HL-60 (cell line): ENCODE data around the gene MLN.

Experiments
- DNase-seq, 2 experiments: peaks; one replicate each; pipeline ENCODE4 v3.0.0-alpha.2; 2010 to 2020; ENCODE audit warnings: low read depth in 1 of 2, low spot score in 1 of 2
- H3K27ac ChIP-seq: fragments of 250-450 bp; sonication (Bioruptor Pico); replicated peaks from 2 replicates; pipeline ENCODE4 v1.5.1; 2020; ENCODE audit warnings: mild to moderate bottlenecking, moderate library complexity
- H3K27me3 ChIP-seq: fragments of 250-450 bp; sonication (Bioruptor Pico); 2 replicates; pipeline ENCODE4 v1.5.1; 2021; ENCODE audit warnings: mild to moderate bottlenecking, moderate library complexity; ENCODE audit not compliant: insufficient read depth, poor library complexity, severe bottlenecking
- H3K4me3 ChIP-seq: replicated peaks from 2 replicates; pipeline ENCODE4 v1.5.1; 2011; ENCODE audit warnings: mild to moderate bottlenecking, control low read depth, low read length; ENCODE audit not compliant: insufficient read depth
- GABPA ChIP-seq: IDR thresholded peaks from 2 replicates; pipeline ENCODE4 v1.6.1; 2012; ENCODE audit warnings: low read depth
- POLR2AphosphoS5 ChIP-seq: IDR thresholded peaks from 2 replicates; pipeline ENCODE4 v1.6.1; 2012; ENCODE audit warnings: low read depth
- SPI1 ChIP-seq: IDR thresholded peaks from 2 replicates; pipeline ENCODE4 v1.6.1; 2012; ENCODE audit warnings: low read depth, mild to moderate bottlenecking, borderline replicate concordance
- TF ChIP-seq, protein P1 (sequence below): IDR thresholded peaks from one replicate; pipeline ENCODE4 v1.5.1; 2011; ENCODE audit warnings: low read length, control low read depth, inconsistent platforms; ENCODE audit not compliant: insufficient read depth
- TF ChIP-seq, protein P2 (sequence below): IDR thresholded peaks from 2 replicates; pipeline ENCODE4 v1.6.1; 2012; ENCODE audit warnings: low read depth; ENCODE audit not compliant: insufficient replicate concordance

MLN gene

DNA sequence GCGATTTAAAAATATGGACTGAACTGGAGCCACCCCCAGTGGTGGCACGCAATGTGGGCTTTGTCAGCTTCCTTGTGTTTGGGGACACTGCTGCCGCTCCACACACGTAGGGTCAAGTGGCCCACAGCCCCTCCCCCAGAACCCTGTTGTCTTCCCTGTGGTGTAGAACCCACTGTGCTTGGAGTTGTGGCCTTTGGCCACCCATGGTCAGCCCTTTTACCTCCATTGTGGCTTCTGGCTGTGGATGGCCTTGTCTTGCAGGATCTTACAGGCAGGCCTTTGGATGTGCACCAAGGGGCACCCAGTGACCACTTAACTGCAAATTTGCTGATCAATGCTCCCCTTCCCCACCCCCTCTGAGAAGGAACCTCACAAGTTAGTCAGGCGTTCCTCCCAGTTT, 12.9 kb downstream of the MLN start:
- no peak for TF ChIP-seq SPI1
- TF ChIP-seq GABPA: no peak
- TF ChIP-seq, protein P1, sequence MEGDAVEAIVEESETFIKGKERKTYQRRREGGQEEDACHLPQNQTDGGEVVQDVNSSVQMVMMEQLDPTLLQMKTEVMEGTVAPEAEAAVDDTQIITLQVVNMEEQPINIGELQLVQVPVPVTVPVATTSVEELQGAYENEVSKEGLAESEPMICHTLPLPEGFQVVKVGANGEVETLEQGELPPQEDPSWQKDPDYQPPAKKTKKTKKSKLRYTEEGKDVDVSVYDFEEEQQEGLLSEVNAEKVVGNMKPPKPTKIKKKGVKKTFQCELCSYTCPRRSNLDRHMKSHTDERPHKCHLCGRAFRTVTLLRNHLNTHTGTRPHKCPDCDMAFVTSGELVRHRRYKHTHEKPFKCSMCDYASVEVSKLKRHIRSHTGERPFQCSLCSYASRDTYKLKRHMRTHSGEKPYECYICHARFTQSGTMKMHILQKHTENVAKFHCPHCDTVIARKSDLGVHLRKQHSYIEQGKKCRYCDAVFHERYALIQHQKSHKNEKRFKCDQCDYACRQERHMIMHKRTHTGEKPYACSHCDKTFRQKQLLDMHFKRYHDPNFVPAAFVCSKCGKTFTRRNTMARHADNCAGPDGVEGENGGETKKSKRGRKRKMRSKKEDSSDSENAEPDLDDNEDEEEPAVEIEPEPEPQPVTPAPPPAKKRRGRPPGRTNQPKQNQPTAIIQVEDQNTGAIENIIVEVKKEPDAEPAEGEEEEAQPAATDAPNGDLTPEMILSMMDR: no peak
- no peak for TF ChIP-seq POLR2AphosphoS5
- TF ChIP-seq, protein P2, sequence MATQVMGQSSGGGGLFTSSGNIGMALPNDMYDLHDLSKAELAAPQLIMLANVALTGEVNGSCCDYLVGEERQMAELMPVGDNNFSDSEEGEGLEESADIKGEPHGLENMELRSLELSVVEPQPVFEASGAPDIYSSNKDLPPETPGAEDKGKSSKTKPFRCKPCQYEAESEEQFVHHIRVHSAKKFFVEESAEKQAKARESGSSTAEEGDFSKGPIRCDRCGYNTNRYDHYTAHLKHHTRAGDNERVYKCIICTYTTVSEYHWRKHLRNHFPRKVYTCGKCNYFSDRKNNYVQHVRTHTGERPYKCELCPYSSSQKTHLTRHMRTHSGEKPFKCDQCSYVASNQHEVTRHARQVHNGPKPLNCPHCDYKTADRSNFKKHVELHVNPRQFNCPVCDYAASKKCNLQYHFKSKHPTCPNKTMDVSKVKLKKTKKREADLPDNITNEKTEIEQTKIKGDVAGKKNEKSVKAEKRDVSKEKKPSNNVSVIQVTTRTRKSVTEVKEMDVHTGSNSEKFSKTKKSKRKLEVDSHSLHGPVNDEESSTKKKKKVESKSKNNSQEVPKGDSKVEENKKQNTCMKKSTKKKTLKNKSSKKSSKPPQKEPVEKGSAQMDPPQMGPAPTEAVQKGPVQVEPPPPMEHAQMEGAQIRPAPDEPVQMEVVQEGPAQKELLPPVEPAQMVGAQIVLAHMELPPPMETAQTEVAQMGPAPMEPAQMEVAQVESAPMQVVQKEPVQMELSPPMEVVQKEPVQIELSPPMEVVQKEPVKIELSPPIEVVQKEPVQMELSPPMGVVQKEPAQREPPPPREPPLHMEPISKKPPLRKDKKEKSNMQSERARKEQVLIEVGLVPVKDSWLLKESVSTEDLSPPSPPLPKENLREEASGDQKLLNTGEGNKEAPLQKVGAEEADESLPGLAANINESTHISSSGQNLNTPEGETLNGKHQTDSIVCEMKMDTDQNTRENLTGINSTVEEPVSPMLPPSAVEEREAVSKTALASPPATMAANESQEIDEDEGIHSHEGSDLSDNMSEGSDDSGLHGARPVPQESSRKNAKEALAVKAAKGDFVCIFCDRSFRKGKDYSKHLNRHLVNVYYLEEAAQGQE: no peak
- no peak for DNase-seq
- Histone ChIP-seq H3K4me3 (no peak overlapping the region), H3K27me3 (peaks cover 3% of the 10 kb centered on the region), H3K27ac (no peak overlapping the region)

DNA sequence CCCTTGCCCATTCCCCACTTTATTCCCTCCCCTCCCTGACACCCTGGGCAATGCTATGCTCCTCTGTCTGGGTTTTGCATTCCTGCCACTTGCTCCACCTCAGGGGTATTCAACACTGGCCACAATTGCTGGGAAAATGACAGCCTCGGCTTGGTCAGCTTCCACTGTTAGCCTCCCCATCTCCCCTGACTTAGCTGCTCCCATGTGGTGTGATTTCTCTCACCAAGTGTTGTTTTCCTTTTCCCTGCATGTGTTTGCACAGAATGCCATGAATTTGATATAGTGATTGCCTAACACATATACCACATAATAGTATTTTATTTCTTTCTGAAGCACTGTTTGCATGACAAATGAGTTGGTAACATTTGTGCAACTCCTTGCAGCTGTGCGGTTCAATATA, 13.4 kb downstream of the MLN start:
- Histone ChIP-seq H3K27me3 (peaks cover 3% of the 10 kb centered on the region), H3K4me3 (no peak overlapping the region), H3K27ac (no peak overlapping the region)
- TF ChIP-seq, protein P1: no peak
- TF ChIP-seq, protein P2: no peak
- TF ChIP-seq GABPA (no peak), POLR2AphosphoS5 (no peak), SPI1 (no peak)
- no peak for DNase-seq

DNA sequence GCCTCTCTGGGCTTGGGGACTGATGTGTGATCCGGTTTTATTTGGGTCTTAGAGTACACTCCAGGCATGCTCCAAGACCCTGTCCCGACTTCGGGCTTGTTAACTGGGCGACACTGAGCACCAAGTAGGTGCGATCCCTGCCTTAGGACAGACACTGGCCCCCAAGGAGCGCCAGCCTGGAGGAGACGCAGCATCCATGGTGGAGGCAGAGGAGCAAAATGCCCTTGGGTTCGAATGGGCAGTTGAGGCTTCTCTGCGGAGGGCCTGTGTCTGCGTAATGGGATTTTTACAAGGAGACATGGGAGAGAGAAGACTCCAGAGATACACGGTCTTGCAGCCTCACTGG, 14.3 kb downstream of the MLN start:
- no peak for DNase-seq
- H3K27ac ChIP-seq: no peak overlapping the region
- TF ChIP-seq SPI1 (no peak), GABPA (no peak)
- TF ChIP-seq, protein P1: no peak
- peaks cover 3% of the 10 kb centered on the region for H3K27me3 ChIP-seq
- H3K4me3 ChIP-seq: no peak overlapping the region

DNA sequence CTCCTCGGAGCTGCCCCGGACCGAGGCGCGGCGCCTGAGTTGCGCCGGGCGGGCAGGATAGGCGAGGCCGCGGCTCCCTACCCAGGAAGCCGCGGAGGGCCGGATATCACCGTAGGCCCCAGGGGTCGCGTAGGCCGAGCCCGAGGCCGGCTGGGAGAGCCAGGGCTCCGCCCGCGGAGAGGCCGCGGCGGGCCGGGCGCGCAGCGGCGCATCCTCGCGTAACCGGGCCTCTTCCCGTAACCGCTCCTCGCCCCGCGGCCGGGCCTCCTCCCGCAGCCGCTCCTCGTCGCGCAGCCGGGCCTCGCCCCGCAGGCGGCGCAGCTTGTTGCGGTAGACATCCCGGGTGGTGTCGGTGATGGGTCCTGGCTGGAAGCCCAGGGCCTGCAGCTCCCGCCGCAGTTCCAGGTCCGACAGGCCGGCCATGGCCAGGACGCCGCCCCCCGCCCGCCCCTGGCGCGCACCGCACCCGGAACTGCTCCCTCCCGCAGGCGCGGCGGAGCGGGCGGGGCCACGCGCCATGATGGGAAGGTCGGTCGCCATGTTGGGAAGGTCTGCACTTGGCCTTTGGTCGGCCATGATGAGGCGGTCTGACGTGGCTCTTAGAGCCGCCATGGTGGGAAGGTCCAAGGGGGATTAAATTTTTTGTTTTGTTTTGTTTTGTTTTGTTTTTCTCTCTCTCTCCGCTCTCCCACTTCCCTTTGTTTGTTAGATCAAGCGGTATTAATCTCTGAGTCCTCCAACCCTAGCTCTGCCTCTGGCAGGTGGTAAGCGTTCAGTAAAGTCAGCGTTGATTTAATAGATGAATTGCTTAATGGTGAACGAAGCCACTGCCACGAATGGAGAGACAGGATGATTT, 14.9 kb downstream of the MLN start, which contains the start of gene LEMD2:
LEMD2 (minus strand) TSS at position 437 of the 856 bp plus-strand sequence; CDS start at position 423, 14 bp downstream.
- peak; percentile 100 for TF ChIP-seq POLR2AphosphoS5
- TF ChIP-seq, protein P2: peak; percentile 18
- TF ChIP-seq, protein P1: no peak
- Histone ChIP-seq H3K4me3 (peak within 1 kb of the TSS; percentile 62), H3K27me3 (peaks cover 3% of the 10 kb centered on the region), H3K27ac (peak within 1 kb of the TSS; percentile 86)
- peak; percentile 82 to 92 for DNase-seq
